HepG2 (cell line): ENCODE data around the gene ADGRG4.

Source experiments
- CTCF ChIP-seq: sonication (generic); formaldehyde crosslinking; IDR thresholded peaks from 2 replicates; pipeline ENCODE4 v1.5.0; 2020; ENCODE audit warnings: mild to moderate bottlenecking, missing genetic modification reagents, moderate library complexity
- POGZ ChIP-seq: sonication (generic); formaldehyde crosslinking; IDR thresholded peaks from 2 replicates; pipeline ENCODE4 v1.4.0; 2020; ENCODE audit warnings: mild to moderate bottlenecking, missing genetic modification reagents
- SP1 ChIP-seq, 2 experiments: fragments of 450-650 bp in 1 of 2; sonication (generic) in 1 of 2; formaldehyde crosslinking in 1 of 2; IDR thresholded peaks; 2 replicates each; pipeline versions ENCODE4 v1.4.0 to v1.6.1; 2016 to 2020; ENCODE audit warnings: missing genetic modification reagents in 1 of 2
- TAF15 ChIP-seq: fragments of 200-400 bp; formaldehyde crosslinking; IDR thresholded peaks from one replicate; pipeline ENCODE4 v1.6.1; 2018; ENCODE audit warnings: mild to moderate bottlenecking, low read depth, low read length; ENCODE audit not compliant: poor library complexity, severe bottlenecking
- ZBTB14 ChIP-seq: sonication (generic); formaldehyde crosslinking; IDR thresholded peaks from 2 replicates; pipeline ENCODE4 v1.4.0; 2020; ENCODE audit warnings: missing genetic modification reagents
- ZBTB33 ChIP-seq: sonication (generic); formaldehyde crosslinking; IDR thresholded peaks from 2 replicates; pipeline ENCODE4 v1.4.0; 2020; ENCODE audit warnings: missing genetic modification reagents
- ZNF772 ChIP-seq: sonication (generic); formaldehyde crosslinking; IDR thresholded peaks from 2 replicates; pipeline ENCODE4 v1.5.0; 2020; ENCODE audit warnings: mild to moderate bottlenecking, missing genetic modification reagents
- ZSCAN5A ChIP-seq: sonication (generic); formaldehyde crosslinking; IDR thresholded peaks from 2 replicates; pipeline ENCODE4 v1.8.0; 2022; ENCODE audit warnings: mild to moderate bottlenecking, missing genetic modification reagents, borderline replicate concordance
- TF ChIP-seq, protein P1 (sequence below): sonication (generic); formaldehyde crosslinking; IDR thresholded peaks from 2 replicates; pipeline ENCODE4 v1.5.1; 2020; ENCODE audit warnings: missing genetic modification reagents, mild to moderate bottlenecking, borderline replicate concordance
- TF ChIP-seq, protein P2 (sequence below): IDR thresholded peaks from 2 replicates; pipeline ENCODE4 v1.6.1; 2016; ENCODE audit warnings: low read depth, missing genetic modification reagents, missing compliant biosample characterization
- TF ChIP-seq, protein P3 (sequence below): sonication (generic); formaldehyde crosslinking; IDR thresholded peaks from 2 replicates; pipeline ENCODE4 v1.4.0; 2020; ENCODE audit warnings: mild to moderate bottlenecking, missing genetic modification reagents

GRCh38 chrX:136453771-136454170, 153.0 kb downstream of the ADGRG4 start:
- TF ChIP-seq, protein P1, sequence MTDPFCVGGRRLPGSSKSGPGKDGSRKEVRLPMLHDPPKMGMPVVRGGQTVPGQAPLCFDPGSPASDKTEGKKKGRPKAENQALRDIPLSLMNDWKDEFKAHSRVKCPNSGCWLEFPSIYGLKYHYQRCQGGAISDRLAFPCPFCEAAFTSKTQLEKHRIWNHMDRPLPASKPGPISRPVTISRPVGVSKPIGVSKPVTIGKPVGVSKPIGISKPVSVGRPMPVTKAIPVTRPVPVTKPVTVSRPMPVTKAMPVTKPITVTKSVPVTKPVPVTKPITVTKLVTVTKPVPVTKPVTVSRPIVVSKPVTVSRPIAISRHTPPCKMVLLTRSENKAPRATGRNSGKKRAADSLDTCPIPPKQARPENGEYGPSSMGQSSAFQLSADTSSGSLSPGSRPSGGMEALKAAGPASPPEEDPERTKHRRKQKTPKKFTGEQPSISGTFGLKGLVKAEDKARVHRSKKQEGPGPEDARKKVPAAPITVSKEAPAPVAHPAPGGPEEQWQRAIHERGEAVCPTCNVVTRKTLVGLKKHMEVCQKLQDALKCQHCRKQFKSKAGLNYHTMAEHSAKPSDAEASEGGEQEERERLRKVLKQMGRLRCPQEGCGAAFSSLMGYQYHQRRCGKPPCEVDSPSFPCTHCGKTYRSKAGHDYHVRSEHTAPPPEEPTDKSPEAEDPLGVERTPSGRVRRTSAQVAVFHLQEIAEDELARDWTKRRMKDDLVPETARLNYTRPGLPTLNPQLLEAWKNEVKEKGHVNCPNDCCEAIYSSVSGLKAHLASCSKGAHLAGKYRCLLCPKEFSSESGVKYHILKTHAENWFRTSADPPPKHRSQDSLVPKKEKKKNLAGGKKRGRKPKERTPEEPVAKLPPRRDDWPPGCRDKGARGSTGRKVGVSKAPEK (CRISPR knock-in tag), result no peak
- TF ChIP-seq ZSCAN5A (CRISPR knock-in tag), result no peak
- no peak for TF ChIP-seq POGZ
- TF ChIP-seq, protein P2, sequence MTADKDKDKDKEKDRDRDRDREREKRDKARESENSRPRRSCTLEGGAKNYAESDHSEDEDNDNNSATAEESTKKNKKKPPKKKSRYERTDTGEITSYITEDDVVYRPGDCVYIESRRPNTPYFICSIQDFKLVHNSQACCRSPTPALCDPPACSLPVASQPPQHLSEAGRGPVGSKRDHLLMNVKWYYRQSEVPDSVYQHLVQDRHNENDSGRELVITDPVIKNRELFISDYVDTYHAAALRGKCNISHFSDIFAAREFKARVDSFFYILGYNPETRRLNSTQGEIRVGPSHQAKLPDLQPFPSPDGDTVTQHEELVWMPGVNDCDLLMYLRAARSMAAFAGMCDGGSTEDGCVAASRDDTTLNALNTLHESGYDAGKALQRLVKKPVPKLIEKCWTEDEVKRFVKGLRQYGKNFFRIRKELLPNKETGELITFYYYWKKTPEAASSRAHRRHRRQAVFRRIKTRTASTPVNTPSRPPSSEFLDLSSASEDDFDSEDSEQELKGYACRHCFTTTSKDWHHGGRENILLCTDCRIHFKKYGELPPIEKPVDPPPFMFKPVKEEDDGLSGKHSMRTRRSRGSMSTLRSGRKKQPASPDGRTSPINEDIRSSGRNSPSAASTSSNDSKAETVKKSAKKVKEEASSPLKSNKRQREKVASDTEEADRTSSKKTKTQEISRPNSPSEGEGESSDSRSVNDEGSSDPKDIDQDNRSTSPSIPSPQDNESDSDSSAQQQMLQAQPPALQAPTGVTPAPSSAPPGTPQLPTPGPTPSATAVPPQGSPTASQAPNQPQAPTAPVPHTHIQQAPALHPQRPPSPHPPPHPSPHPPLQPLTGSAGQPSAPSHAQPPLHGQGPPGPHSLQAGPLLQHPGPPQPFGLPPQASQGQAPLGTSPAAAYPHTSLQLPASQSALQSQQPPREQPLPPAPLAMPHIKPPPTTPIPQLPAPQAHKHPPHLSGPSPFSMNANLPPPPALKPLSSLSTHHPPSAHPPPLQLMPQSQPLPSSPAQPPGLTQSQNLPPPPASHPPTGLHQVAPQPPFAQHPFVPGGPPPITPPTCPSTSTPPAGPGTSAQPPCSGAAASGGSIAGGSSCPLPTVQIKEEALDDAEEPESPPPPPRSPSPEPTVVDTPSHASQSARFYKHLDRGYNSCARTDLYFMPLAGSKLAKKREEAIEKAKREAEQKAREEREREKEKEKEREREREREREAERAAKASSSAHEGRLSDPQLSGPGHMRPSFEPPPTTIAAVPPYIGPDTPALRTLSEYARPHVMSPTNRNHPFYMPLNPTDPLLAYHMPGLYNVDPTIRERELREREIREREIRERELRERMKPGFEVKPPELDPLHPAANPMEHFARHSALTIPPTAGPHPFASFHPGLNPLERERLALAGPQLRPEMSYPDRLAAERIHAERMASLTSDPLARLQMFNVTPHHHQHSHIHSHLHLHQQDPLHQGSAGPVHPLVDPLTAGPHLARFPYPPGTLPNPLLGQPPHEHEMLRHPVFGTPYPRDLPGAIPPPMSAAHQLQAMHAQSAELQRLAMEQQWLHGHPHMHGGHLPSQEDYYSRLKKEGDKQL, result no peak
- TF ChIP-seq ZBTB33 (CRISPR knock-in tag), result no peak
- TF ChIP-seq CTCF (CRISPR knock-in tag), result no peak
- TF ChIP-seq TAF15, result no peak
- no peak for TF ChIP-seq ZBTB14 (CRISPR knock-in tag)
- no peak for TF ChIP-seq SP1 (IDR thresholded peaks at IDR 0.05)
- no peak for TF ChIP-seq SP1 (CRISPR knock-in tag; IDR thresholded peaks at IDR 0.05)
- TF ChIP-seq, protein P3, sequence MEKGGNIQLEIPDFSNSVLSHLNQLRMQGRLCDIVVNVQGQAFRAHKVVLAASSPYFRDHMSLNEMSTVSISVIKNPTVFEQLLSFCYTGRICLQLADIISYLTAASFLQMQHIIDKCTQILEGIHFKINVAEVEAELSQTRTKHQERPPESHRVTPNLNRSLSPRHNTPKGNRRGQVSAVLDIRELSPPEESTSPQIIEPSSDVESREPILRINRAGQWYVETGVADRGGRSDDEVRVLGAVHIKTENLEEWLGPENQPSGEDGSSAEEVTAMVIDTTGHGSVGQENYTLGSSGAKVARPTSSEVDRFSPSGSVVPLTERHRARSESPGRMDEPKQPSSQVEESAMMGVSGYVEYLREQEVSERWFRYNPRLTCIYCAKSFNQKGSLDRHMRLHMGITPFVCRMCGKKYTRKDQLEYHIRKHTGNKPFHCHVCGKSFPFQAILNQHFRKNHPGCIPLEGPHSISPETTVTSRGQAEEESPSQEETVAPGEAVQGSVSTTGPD, result no peak
- TF ChIP-seq ZNF772, result no peak
